Body of pancreas (tissue), 4 donors: Measurements from ENCODE around the gene NPTN. TPM values are rescaled to one million over a fixed set of nuclear protein-coding genes. Genes with fewer than 3 reads are reported as not detected.

Experiments used
- ATAC-seq: fragments of 150-250 bp; one replicate; pipeline ENCODE4 v1.9.1; 2016
- DNase-seq, 4 donors: peaks; one replicate each; pipeline ENCODE4 v3.0.0-alpha.2; 2019
- H3K27ac ChIP-seq, 4 donors: fragments of 200-600 bp; sonication (generic); 1 replicate in 3 of 4; 2 replicates in 1 of 4; pipeline versions ENCODE4 v1.5.1 to v1.6.1; 2016 to 2019; ENCODE audit warnings: mild to moderate bottlenecking in 1 of 4, mixed read lengths in 1 of 4, moderate library complexity in 1 of 4
- H3K27me3 ChIP-seq, 2 donors: fragments of 200-600 bp; sonication (generic); one replicate each; pipeline ENCODE4 v1.6.0; 2016; ENCODE audit warnings: mild to moderate bottlenecking in 1 of 2
- H3K36me3 ChIP-seq, 2 donors: fragments of 200-600 bp; sonication (generic); replicated peaks in 1 of 2; 2 replicates each; pipeline ENCODE4 v1.5.1; 2016; ENCODE audit warnings: low read depth in 2 of 2; ENCODE audit not compliant: insufficient read depth in 1 of 2
- H3K4me1 ChIP-seq: fragments of 200-600 bp; sonication (generic); one replicate; pipeline ENCODE4 v1.6.0; 2016
- H3K4me3 ChIP-seq, 2 donors: fragments of 200-600 bp; sonication (generic); 1 replicate in 1 of 2; 2 replicates in 1 of 2; pipeline ENCODE4 v1.5.1; 2016 to 2019
- H3K9me3 ChIP-seq, 3 donors: fragments of 200-600 bp; sonication (generic); 1 replicate in 2 of 3; 2 replicates in 1 of 3; pipeline ENCODE4 v1.5.1; 2016
- POLR2A ChIP-seq, 3 donors: fragments of 450-650 bp; IDR thresholded peaks; one replicate each; pipeline ENCODE4 v1.6.1; 2016; ENCODE audit warnings: antibody characterized with exemption in 3 of 3, mild to moderate bottlenecking in 2 of 3
- WGBS, 2 donors: methylation state at CpG; one replicate each; pipeline ENCODE4 v1.1.5; 2017; 5-methylcytosine and 5-hydroxymethylcytosine counted together
- intact Hi-C: fragments of 100-400 bp; cut with DNase I; formaldehyde crosslinking; loops from one replicate; pipeline ENCODE4 v1.15.1; 2023
- total RNA-seq, 2 donors: library from RNA; depleted of rRNA; stranded (reverse); fragments of >200 nt; gene quantifications; one replicate each; pipeline ENCODE4 v1.1.0, GENCODE V29; 2016
- TF ChIP-seq, protein P1 (sequence below), 7 experiments: fragments of 450-650 bp in 4 of 7; fragments of 200-600 bp in 3 of 7; sonication (generic) in 3 of 7; IDR thresholded peaks; one replicate each; pipeline ENCODE4 v1.5.1; 2016 to 2019; ENCODE audit warnings: antibody characterized with exemption in 7 of 7

NPTN gene
- total RNA-seq, 2 donors from 2014 or later: 34.2 to 39.9 TPM

DNA sequence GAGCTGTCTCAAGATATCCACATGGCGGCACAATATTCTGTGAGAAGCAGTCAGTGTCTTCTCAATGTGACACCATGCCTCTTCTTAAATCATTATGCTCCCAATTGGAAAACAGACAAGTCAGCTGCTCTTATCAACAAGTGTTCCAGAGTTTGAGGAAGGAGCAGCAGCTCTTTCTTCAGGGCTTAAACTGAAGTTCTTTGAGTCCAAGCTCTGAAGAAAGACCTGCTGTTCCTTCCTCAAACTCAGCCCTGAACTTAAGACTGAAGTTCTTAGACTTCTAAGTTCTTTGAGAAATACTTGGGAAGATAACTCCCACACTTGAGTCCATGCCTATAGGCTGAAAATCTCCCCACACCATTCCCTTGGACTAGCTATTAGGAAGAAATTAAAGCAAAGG is 43.4 kb downstream of the NPTN start:
- intact Hi-C loops: no loop called here
- TF ChIP-seq POLR2A (IDR thresholded peaks at IDR 0.05): no peak
- TF ChIP-seq, protein P1, sequence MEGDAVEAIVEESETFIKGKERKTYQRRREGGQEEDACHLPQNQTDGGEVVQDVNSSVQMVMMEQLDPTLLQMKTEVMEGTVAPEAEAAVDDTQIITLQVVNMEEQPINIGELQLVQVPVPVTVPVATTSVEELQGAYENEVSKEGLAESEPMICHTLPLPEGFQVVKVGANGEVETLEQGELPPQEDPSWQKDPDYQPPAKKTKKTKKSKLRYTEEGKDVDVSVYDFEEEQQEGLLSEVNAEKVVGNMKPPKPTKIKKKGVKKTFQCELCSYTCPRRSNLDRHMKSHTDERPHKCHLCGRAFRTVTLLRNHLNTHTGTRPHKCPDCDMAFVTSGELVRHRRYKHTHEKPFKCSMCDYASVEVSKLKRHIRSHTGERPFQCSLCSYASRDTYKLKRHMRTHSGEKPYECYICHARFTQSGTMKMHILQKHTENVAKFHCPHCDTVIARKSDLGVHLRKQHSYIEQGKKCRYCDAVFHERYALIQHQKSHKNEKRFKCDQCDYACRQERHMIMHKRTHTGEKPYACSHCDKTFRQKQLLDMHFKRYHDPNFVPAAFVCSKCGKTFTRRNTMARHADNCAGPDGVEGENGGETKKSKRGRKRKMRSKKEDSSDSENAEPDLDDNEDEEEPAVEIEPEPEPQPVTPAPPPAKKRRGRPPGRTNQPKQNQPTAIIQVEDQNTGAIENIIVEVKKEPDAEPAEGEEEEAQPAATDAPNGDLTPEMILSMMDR (IDR thresholded peaks at IDR 0.05): no peak

DNA sequence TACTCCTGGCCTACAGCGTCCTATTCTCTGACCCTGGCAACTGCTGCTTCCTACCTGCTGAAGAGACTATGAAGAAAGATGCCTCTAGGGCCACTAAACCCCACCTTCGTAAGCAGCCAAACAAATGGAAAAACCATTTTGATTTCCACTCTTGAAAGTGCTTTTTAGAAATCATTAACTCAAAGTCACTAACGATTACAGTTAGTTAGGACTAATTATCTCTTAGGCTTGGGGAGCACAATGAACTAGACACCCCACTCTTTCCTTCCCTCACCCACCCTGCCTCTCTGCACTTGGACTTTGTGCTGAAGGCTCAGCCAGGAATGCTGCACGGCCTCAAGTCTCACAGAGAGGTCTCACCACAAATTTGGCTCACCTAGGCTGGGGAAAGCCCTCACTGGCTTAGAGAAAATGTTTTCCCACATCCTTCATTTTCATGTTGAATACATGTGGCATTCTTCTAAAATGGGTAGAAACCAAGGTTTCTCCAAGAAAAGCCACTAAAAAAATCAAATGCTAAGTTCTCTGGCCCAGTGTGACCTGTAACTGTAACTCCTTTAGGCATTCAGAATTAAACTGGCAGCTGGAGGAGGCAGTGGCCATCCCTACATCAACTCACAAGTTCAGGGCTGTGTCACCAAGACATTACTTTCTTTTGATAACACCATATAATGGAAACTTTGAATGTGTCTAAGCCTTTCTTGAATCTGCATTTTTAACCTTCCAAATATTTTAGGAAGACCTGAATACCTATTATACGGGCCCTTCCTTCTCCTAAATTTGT is 47.1 kb downstream of the NPTN start:
- Histone ChIP-seq H3K4me3 (no peak overlapping the region), H3K36me3 (peaks cover 0 to 10% of the 10 kb centered on the region in 2 donors), H3K4me1 (no peaks in the 10 kb centered on the region), H3K27me3 (no peaks in the 10 kb centered on the region), H3K27ac (no peak overlapping the region), H3K9me3 (no peaks in the 10 kb centered on the region)
- ATAC-seq: no peak
- intact Hi-C loops: no loop called here
- WGBS, 2 donors: 73 to 75% methylated on average over 5 of the region's 5 CpGs
- no peak for DNase-seq
- TF ChIP-seq POLR2A (IDR thresholded peaks at IDR 0.05): no peak
- TF ChIP-seq, protein P1 (IDR thresholded peaks at IDR 0.05): no peak

More for the DNA sequence above, 43.4 kb downstream of the NPTN start:
- Histone ChIP-seq H3K36me3 (peaks cover 0 to 5% of the 10 kb centered on the region in 2 donors), H3K27ac (no peak overlapping the region), H3K4me1 (peaks cover 16% of the 10 kb centered on the region), H3K9me3 (no peaks in the 10 kb centered on the region), H3K4me3 (no peak overlapping the region), H3K27me3 (no peaks in the 10 kb centered on the region)
- no peak for DNase-seq
- 100% methylated on average over 1 of the region's 1 CpG for WGBS, 2 donors
- no peak for ATAC-seq

DNA sequence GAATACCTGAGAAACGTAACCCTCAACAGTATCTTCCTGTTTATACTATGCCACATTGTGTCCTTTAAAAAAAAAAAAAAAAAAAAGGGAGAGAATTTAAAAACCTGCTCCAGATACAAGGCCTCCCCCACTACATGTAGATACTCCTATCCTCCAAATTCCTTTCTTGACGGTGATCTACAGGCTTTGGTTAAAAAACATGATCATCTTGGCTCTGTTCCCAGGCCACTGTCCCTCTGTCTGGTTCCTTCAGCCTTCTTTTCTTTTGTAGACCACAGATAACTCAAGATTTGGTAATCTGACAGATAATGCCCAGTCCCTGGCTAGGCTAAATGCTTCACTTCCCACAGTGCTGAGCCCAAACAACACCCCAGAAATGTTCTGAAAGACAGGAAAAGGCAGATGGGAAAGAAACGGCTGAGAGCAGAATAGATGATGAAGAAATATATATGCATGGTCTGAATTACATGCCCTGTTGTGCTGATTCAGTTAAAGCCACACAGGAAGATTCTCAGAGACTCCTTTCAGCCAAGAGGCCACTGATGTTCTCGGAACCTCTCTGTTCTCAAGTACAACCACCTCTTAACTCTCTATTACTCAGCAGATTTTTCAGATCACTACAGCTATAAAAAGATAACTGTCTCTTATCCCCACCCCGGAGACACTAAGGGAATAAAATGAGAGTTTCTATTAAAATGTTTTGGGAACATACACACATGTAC is 48.3 kb downstream of the NPTN start:
- ATAC-seq (no peak), DNase-seq (no peak)
- intact Hi-C loops: no loop called here
- Histone ChIP-seq H3K27ac (no peak overlapping the region), H3K36me3 (peaks cover 0 to 10% of the 10 kb centered on the region in 2 donors), H3K27me3 (no peaks in the 10 kb centered on the region), H3K4me3 (no peak overlapping the region), H3K9me3 (no peaks in the 10 kb centered on the region), H3K4me1 (no peaks in the 10 kb centered on the region)
- 64 to 68% methylated on average over 5 of the region's 5 CpGs for WGBS, 2 donors
- no peak for TF ChIP-seq POLR2A (IDR thresholded peaks at IDR 0.05)
- TF ChIP-seq, protein P1 (IDR thresholded peaks at IDR 0.05): no peak

DNA sequence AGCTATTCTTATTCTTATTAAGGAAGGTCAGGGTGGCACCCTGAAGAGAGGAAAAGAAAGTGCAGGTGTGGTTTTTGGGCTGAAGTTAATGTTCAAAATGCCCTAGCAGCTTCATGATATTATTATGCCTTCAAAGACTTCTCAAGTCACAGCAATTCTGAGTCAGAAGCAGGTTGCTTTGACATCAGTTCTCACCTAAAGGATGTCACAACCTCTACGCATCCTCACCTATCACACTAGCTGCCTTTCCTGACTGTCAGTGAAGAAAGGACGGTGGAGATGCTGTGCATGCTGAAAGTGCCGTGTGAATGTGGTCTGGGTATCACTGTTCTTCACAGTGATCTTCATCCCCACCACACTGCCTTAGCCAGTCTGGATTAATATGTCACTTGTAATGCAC is 49.6 kb downstream of the NPTN start:
- H3K4me1 ChIP-seq: no peaks in the 10 kb centered on the region
- no peak for TF ChIP-seq POLR2A (IDR thresholded peaks at IDR 0.05)
- TF ChIP-seq, protein P1 (IDR thresholded peaks at IDR 0.05): no peak
- no peak overlapping the region for H3K4me3 ChIP-seq
- ATAC-seq (no peak), DNase-seq (no peak)
- no peaks in the 10 kb centered on the region for H3K27me3 ChIP-seq
- peaks cover 0 to 11% of the 10 kb centered on the region in 2 donors for H3K36me3 ChIP-seq
- WGBS, 2 donors: 92 to 93% methylated on average over 3 of the region's 3 CpGs
- H3K9me3 ChIP-seq: no peaks in the 10 kb centered on the region
- no peak overlapping the region for H3K27ac ChIP-seq
- intact Hi-C loops: no loop called here
